ENCODE data around the gene ALMS1.
"Not testable (repeated sequence)": the region's sequence is repeated elsewhere in the genome, so short reads cannot be mapped to it uniquely, and the experiment has no call there.

The ALMS1 gene

DNA sequence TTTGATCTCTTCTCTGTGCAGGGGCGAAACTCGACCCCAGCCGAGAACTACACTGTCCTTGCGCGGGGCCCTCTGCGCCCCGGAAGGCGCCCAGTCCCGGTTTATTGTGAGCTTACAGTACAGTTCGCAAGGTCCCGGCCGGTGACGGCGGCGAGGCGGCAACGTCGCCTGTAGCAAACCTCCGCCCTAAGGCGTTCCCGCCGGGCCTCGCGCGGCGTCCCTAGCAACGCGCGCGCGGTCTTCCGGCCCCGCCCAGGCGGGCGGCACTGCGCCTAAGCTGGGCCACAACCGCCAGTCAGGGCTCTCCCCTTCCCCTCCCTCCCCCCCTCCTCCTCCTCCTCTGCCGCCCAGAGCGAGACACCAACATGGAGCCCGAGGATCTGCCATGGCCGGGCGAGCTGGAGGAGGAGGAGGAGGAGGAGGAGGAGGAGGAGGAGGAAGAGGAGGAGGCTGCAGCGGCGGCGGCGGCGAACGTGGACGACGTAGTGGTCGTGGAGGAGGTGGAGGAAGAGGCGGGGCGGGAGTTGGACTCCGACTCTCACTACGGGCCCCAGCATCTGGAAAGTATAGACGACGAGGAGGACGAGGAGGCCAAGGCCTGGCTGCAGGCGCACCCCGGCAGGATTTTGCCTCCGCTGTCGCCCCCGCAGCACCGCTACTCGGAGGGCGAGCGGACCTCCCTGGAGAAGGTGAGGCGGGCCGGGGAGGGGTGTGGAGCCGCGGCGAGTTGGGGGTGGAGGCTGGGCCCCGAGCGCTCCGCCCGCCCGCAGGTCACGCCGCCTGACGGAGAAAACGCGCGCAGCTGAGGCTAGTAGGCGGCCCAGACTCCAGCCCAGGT, at the start of gene ALMS1:
ALMS1 (plus strand) TSS at position 333 of the 838 bp plus-strand sequence; CDS start at position 366, 33 bp downstream.
- DNase-seq (ENCODE audit: low read depth in 1 of 2, low spot score in 1 of 2): peak; percentile 71 to 77

GRCh38 chr2:73337828-73338227, 47.8 kb upstream of the ALMS1 start:
- no peak for DNase-seq (ENCODE audit: low read depth in 1 of 2, low spot score in 1 of 2)

GRCh38 chr2:73339201-73339600, 46.4 kb upstream of the ALMS1 start:
- no peak for DNase-seq (ENCODE audit: low read depth in 1 of 2, low spot score in 1 of 2)

GRCh38 chr2:73341039-73341438, 44.6 kb upstream of the ALMS1 start:
- DNase-seq (ENCODE audit: low read depth in 1 of 2, low spot score in 1 of 2): no peak

DNA sequence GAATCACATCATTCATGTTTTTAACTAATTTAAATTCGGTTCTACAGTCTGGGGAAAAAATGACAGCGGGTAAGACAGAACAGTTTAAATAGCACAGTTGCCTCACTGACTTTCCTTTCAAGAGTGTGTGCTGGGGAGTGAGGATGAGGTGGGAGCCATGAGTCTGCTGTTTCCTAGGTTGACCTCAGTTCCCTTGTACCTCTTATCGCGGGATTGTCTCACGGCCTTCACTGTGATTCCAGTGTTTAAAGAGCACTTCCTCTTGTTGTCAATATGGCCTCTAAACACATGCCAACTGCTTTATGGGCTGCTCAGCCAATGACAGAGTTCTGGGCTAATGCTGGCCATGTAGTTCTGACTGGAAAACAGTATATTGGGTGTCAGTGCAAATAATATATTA, 41.6 kb upstream of the ALMS1 start:
- DNase-seq (ENCODE audit: low read depth in 1 of 2, low spot score in 1 of 2): no peak

- not testable (repeated sequence) for DNase-seq (ENCODE audit: low read depth in 1 of 2, low spot score in 1 of 2)
These were observed 40.9 kb upstream of the ALMS1 start for GRCh38 chr2:73344747-73345146.

DNA sequence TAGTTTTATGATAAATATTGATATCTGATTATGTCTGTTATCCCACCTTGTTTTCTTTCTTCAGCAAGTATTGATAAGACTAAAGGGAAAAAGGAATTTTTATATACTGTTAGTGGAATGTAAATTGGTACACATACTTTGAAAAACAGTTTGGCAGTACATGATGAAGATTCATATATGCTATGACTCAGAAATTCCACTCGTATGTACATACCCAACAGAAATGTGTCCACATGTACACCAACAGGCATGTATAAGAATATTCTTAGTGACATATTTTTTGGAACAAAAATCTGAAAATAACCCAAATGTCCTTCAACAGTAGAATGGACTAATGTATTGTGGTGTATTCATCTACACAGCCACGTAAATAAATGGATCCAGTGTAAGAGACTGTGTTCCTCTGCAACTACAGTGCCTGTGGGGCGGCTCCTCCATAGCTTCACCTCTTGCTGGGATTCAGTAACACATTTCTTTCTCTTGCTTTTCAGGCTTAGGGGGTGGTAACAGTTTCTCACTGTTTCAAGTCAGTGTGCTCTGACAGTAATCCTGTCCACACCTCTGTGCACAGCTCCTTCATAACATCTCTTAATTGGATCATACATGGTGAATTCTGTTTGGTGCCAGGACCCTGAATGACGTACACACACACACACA, 35.5 kb upstream of the ALMS1 start:
- DNase-seq (ENCODE audit: low read depth in 1 of 2, low spot score in 1 of 2): no peak

DNA sequence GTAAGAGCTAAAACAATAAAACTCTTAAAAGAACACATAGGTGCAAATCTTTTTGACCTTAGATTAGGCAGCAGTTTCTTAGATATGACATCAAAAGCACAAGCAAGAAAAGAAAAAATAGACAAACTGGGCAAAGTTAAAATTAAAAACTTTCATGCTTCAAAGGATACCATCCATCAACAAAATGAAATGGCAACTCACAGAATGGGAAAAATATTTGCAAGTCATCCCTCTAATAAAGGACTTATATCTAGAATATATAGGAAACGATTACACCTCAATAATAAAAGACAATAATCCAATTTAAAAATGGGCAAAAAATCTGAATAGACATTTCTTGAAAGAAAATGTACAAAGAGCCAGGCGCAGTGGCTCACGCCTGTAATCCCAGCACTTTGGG, 29.5 kb upstream of the ALMS1 start:
- DNase-seq (ENCODE audit: low read depth in 1 of 2, low spot score in 1 of 2): no peak

GRCh38 chr2:73359915-73360697, 25.5 kb upstream of the ALMS1 start:
- no peak for DNase-seq (ENCODE audit: low read depth in 1 of 2, low spot score in 1 of 2)

DNA sequence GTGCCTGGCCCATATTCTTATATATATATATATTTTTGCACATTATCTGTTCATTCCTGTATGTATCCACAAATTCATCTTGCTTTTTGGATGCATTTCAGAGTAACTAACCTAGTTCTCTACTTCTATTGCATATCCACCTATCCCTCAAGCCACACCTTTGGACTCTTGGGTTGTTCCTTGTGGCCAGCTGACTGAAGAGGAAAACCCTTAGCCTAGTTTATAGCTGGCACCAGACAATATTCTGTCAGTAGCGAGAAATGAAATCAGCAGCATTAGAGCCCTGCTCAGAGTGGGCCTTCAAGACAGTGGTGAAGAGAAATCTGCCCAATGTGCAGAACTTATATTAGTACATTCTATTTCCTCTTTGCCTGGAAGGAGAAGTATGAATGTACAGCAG, 19.6 kb upstream of the ALMS1 start:
- DNase-seq (ENCODE audit: low read depth in 1 of 2, low spot score in 1 of 2): no peak

DNA sequence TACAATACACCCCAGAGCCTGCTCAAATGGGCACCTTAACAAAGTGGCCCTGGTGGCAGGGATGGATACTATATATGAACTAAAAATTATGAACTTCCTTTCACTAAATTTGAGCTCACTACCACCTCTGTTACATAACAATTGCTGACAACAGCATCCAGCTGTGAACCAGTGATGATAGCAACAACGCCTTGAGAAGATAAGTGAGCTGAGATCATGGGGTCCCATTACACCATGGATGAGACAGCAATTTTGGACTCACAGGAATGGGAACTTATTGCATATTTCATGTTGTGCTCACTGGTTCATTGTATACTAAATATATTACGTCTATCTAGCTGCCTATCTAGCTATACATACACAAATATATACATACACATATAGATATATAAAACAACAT, 16.9 kb upstream of the ALMS1 start:
- DNase-seq (ENCODE audit: low read depth in 1 of 2, low spot score in 1 of 2): no peak

DNA sequence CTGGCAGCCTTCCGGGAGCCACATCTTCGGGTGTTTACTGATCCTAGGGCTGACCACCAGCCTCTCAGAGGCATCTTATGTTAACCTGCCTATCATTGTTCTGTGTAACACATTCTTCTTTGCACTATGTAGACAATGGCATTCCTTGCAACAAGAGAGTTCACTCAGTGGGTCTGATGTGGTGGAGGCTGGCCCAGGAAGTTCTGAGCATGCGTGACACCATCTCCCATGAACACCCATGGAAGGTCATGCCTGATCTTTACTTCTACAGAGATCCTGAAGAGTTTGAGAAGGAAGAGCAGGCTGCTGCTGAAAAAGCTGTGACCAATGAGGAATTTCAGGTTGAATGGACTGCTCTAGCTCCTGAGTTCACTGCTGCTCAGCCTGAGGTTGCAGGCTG, 15.3 kb upstream of the ALMS1 start:
- no peak for DNase-seq (ENCODE audit: low read depth in 1 of 2, low spot score in 1 of 2)

- no peak for DNase-seq (ENCODE audit: low read depth in 1 of 2, low spot score in 1 of 2)
These were observed 12.3 kb upstream of the ALMS1 start for GRCh38 chr2:73373344-73373743.

- DNase-seq (ENCODE audit: low read depth in 1 of 2, low spot score in 1 of 2): no peak
These were observed 11.4 kb upstream of the ALMS1 start for GRCh38 chr2:73374269-73374668.

- no peak for DNase-seq (ENCODE audit: low read depth in 1 of 2, low spot score in 1 of 2)
These were observed 9.0 kb upstream of the ALMS1 start for GRCh38 chr2:73376681-73377080.

DNA sequence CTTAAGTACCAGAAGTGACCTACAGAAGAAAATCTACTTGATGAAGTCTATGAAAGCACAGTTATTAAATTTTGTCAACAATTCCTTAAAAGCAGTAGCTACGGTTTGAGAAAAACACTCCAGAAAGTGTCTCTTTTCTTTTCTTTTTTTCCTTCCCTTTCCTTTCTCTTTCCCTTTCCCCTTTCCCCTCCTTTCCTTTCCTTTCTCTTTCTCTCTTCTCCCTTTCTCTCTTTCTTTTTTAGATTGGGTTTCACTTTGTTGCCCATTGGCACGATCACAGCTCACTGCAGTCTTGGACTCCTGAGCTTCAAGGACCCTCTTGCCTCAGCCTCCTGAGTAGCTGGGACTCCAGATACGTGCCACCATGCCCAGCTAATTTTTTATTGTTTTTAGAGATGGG, 2.6 kb upstream of the ALMS1 start:
- no peak for DNase-seq (ENCODE audit: low read depth in 1 of 2, low spot score in 1 of 2)

GRCh38 chr2:73385123-73385503, 523 bp upstream of the ALMS1 start:
- no peak for DNase-seq (ENCODE audit: low read depth in 1 of 2, low spot score in 1 of 2)

GRCh38 chr2:73386342-73386868, 769 bp downstream of the ALMS1 start:
- DNase-seq (ENCODE audit: low read depth in 1 of 2, low spot score in 1 of 2): no peak

GRCh38 chr2:73386894-73387636, 1.4 kb downstream of the ALMS1 start:
- no peak for DNase-seq (ENCODE audit: low read depth in 1 of 2, low spot score in 1 of 2)

DNA sequence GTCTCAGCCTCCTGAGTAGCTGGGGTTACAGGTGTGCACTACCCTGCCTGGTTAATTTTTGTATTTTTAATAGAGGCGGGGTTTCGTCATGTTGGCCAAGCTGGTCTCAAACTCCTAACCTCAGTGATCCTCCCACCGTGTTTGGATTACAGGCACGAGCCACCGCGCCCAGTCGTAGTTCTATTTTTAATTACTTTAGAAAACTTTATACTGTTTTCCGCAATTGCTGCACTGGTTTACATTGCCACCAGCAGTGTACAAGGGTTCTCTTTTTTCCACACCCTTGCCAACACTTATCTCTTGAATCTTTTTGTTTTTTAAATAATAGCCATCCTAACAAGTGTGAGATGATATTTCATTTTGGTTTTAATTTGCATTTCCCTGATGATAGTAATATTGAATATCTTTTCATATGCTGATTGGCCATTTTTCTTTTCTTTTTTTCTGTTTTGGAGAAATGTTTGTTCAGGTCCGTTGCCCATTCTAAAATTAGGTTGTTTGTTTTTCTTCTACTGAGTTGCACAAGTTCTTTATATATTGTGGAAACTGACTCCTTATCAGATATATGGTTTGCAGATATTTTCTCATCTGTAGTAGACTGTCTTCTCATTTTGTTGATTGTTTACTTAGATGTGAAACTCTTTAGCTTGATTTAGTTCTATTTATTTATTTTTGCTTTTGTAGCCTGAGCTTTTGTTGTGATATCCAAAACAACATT, 16.9 kb downstream of the ALMS1 start:
- no peak for DNase-seq (ENCODE audit: low read depth in 1 of 2, low spot score in 1 of 2)

Measured in activated CD4-positive, alpha-beta T cell treated with anti-CD3 and anti-CD28 coated beads, Interleukin-2, amount 50 U/mL, for 24 hours (primary cell).